Endothelial cell of umbilical vein (primary cell): ENCODE results near the gene BMX. TPM values are rescaled to one million over a fixed set of nuclear protein-coding genes. Genes with fewer than 3 reads are reported as not detected.

Experiments used
- BruUV-seq: library from RNA; stranded (reverse); fragments of 400-500 nt; replicated peaks from 2 replicates; lab custom pipeline; 2021; lab: Mats Ljungman, UMichigan
- CTCF ChIA-PET: fragments of 300-600, 350-600 bp; sonication (Branson Sonifier 250); formaldehyde crosslinking; loops from one replicate; lab custom pipeline; 2021; ENCODE audit warnings: antibody characterized with exemption, inconsistent platforms; lab: Charles Lee
- POLR2A ChIA-PET: fragments of 300-600, 350-600 bp; sonication (Branson Sonifier 250); formaldehyde crosslinking; loops from one replicate; lab custom pipeline; 2021; ENCODE audit warnings: antibody characterized with exemption, inconsistent platforms; lab: Charles Lee
- DNase-seq: peaks from one replicate; pipeline ENCODE4 v3.0.0-alpha.2; 2011; ENCODE audit warnings: low read depth, low spot score
- FAIRE-seq: peaks from 2 replicates; lab custom pipeline; 2011; peaks lifted over from hg19 to GRCh38; lab: Jason Lieb, UNC
- H2AFZ ChIP-seq: 2 replicates; pipeline ENCODE4 v1.6.0; 2012; ENCODE audit warnings: low read depth, low read length, control low read depth, inconsistent platforms
- H3K27ac ChIP-seq: 2 replicates; pipeline ENCODE4 v1.5.1; 2011; ENCODE audit warnings: low read depth, mild to moderate bottlenecking, control low read depth, low read length, moderate library complexity; ENCODE audit not compliant: insufficient read depth
- H3K27me3 ChIP-seq, 2 experiments: 2 replicates each; pipeline versions ENCODE4 v1.6.0 to v1.6.1; 2011; ENCODE audit warnings: low read length in 2 of 2, mixed read lengths in 1 of 2; ENCODE audit not compliant: control insufficient read depth in 2 of 2, insufficient read depth in 2 of 2
- H3K36me3 ChIP-seq, 2 experiments: 2 replicates in 1 of 2; 3 replicates in 1 of 2; pipeline ENCODE4 v1.5.1; 2011; ENCODE audit warnings: low read length in 2 of 2, mild to moderate bottlenecking in 1 of 2, moderate library complexity in 1 of 2; ENCODE audit not compliant: control insufficient read depth in 2 of 2, insufficient read depth in 2 of 2; ENCODE audit errors: extremely low read depth in 1 of 2
- H3K4me1 ChIP-seq: 3 replicates; pipeline ENCODE4 v1.5.1; 2011; ENCODE audit warnings: mild to moderate bottlenecking, low read length; ENCODE audit not compliant: control insufficient read depth, insufficient read depth; ENCODE audit errors: extremely low read depth
- H3K4me2 ChIP-seq: 2 replicates; pipeline ENCODE4 v1.6.1; 2011; ENCODE audit warnings: low read length, control low read depth, mixed read lengths; ENCODE audit not compliant: insufficient read depth
- H3K4me3 ChIP-seq, 3 experiments: fragments of 200-600 bp in 1 of 3; sonication (generic), shearing (Covaris generic) in 1 of 3; replicated peaks in 1 of 3; 2 replicates each; pipeline ENCODE4 v1.5.1; 2011 to 2016; ENCODE audit warnings: control low read depth in 3 of 3, low read length in 3 of 3, mild to moderate bottlenecking in 2 of 3, inconsistent platforms in 1 of 3, low read depth in 1 of 3, moderate library complexity in 1 of 3; ENCODE audit not compliant: insufficient read depth in 1 of 3
- H3K79me2 ChIP-seq: 2 replicates; pipeline ENCODE4 v1.6.0; 2012; ENCODE audit warnings: low read length, inconsistent platforms; ENCODE audit not compliant: control insufficient read depth, insufficient read depth
- H3K9ac ChIP-seq: replicated peaks from 2 replicates; pipeline ENCODE3; 2011; ENCODE audit warnings: low read length, control low read depth; ENCODE audit not compliant: insufficient read depth; ENCODE audit errors: extremely low read depth
- H3K9me1 ChIP-seq: replicated peaks from 3 replicates; pipeline ENCODE4 v1.6.0; 2011; ENCODE audit warnings: mild to moderate bottlenecking, low read length; ENCODE audit not compliant: control insufficient read depth, insufficient read depth; ENCODE audit errors: extremely low read depth
- H3K9me3 ChIP-seq: replicated peaks from 2 replicates; pipeline ENCODE4 v1.5.1; 2012; ENCODE audit warnings: low read length, inconsistent platforms; ENCODE audit not compliant: control insufficient read depth, insufficient read depth
- H4K20me1 ChIP-seq: replicated peaks from 2 replicates; pipeline ENCODE3; 2011; ENCODE audit warnings: mild to moderate bottlenecking, low read length; ENCODE audit not compliant: control insufficient read depth, insufficient read depth; ENCODE audit errors: extremely low read depth
- EZH2 ChIP-seq: IDR thresholded peaks from 2 replicates; pipeline ENCODE4 v1.6.1; 2012; ENCODE audit warnings: borderline replicate concordance, low read depth, mild to moderate bottlenecking, moderate library complexity, low read length, inconsistent platforms; ENCODE audit not compliant: severe bottlenecking
- FOS ChIP-seq: IDR thresholded peaks from 2 replicates; pipeline ENCODE4 v1.6.1; 2011; ENCODE audit warnings: mild to moderate bottlenecking, low read length, moderate library complexity, borderline replicate concordance; ENCODE audit not compliant: insufficient read depth
- GATA2 ChIP-seq: IDR thresholded peaks from 2 replicates; pipeline ENCODE4 v1.7.0; 2011; ENCODE audit warnings: low read depth, mild to moderate bottlenecking, moderate library complexity, mixed read lengths, low read length; ENCODE audit not compliant: insufficient read length, insufficient read depth
- JUN ChIP-seq: IDR thresholded peaks from 2 replicates; pipeline ENCODE4 v1.6.1; 2011; ENCODE audit warnings: borderline replicate concordance, low read depth; ENCODE audit not compliant: insufficient read length, insufficient read depth
- MYC ChIP-seq: IDR thresholded peaks from one replicate; pipeline ENCODE4 v1.6.1; 2011; ENCODE audit warnings: mild to moderate bottlenecking, low read depth, low read length
- POLR2A ChIP-seq: IDR thresholded peaks from 2 replicates; pipeline ENCODE4 v1.6.1; 2012; ENCODE audit warnings: low read depth, mild to moderate bottlenecking, control low read depth, low read length
- POLR2AphosphoS5 ChIP-seq: IDR thresholded peaks from 2 replicates; pipeline ENCODE4 v1.6.1; 2012; ENCODE audit warnings: low read depth, mild to moderate bottlenecking, control low read depth, low read length, moderate library complexity; ENCODE audit not compliant: insufficient read depth
- dilution Hi-C: fragments of 300-500 bp; cut with MboI; formaldehyde crosslinking; loops from one replicate; pipeline ENCODE4 v1.15.0; 2019; ENCODE audit warnings: low sequenced_read_pairs; ENCODE audit not compliant: extremely low pct_ligation_motif_present
- intact Hi-C: fragments of 100-400 bp; cut with micrococcal nuclease; formaldehyde crosslinking; loops from one replicate; pipeline ENCODE4 v1.10.0; 2022
- polyA plus RNA-seq, 4 experiments: library from polyadenylated mRNA; depleted of rRNA in 3 of 4; stranded (reverse) in 3 of 4; unstranded in 1 of 4; fragments of >200 nt; gene quantifications; 2 replicates each; pipeline versions ENCODE4 v1.2.1 to v1.2.3, GENCODE V29; 2011 to 2012; ENCODE audit warnings: missing spikeins in 1 of 4
- total RNA-seq: library from RNA; stranded (reverse); gene quantifications from 2 replicates; pipeline ENCODE4 v1.2.3, GENCODE V29; 2021
- TF ChIP-seq, protein P1 (sequence below), 2 donors: IDR thresholded peaks; 1 replicate in 1 of 2; 2 replicates in 1 of 2; pipeline ENCODE4 v1.5.1; 2011; ENCODE audit warnings: low read length in 2 of 2, mild to moderate bottlenecking in 2 of 2, moderate library complexity in 2 of 2, control low read depth in 1 of 2, inconsistent platforms in 1 of 2, low read depth in 1 of 2; ENCODE audit not compliant: insufficient read depth in 1 of 2; ENCODE audit errors: extremely low read depth in 1 of 2
- TF ChIP-seq, protein P2 (sequence below): IDR thresholded peaks from 2 replicates; pipeline ENCODE4 v1.6.1; 2011; ENCODE audit not compliant: insufficient read depth, insufficient read length

BMX gene
- total and polyA plus RNA-seq, 2 donors (not counting 3 experiments of a cell fraction or from before 2014, with no cell fraction given), result 49.8 to 105 TPM

GRCh38 chrX:15499976-15500375 is 631 bp upstream of the BMX start:
- TF ChIP-seq, protein P1, sequence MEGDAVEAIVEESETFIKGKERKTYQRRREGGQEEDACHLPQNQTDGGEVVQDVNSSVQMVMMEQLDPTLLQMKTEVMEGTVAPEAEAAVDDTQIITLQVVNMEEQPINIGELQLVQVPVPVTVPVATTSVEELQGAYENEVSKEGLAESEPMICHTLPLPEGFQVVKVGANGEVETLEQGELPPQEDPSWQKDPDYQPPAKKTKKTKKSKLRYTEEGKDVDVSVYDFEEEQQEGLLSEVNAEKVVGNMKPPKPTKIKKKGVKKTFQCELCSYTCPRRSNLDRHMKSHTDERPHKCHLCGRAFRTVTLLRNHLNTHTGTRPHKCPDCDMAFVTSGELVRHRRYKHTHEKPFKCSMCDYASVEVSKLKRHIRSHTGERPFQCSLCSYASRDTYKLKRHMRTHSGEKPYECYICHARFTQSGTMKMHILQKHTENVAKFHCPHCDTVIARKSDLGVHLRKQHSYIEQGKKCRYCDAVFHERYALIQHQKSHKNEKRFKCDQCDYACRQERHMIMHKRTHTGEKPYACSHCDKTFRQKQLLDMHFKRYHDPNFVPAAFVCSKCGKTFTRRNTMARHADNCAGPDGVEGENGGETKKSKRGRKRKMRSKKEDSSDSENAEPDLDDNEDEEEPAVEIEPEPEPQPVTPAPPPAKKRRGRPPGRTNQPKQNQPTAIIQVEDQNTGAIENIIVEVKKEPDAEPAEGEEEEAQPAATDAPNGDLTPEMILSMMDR (IDR thresholded peaks at IDR 0.05; ENCODE audit: extremely low read depth in 1 of 2, insufficient read depth in 1 of 2, low read depth in 1 of 2, low read length in 2 of 2), result no peak
- TF ChIP-seq, protein P2, sequence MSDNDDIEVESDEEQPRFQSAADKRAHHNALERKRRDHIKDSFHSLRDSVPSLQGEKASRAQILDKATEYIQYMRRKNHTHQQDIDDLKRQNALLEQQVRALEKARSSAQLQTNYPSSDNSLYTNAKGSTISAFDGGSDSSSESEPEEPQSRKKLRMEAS, result no peak
- Histone ChIP-seq H3K4me2 (peak overlapping the region; percentile 94), H3K9me3 (no peaks in the 10 kb centered on the region), H3K36me3 (no peaks in the 10 kb centered on the region), H3K4me1 (peaks cover 66% of the 10 kb centered on the region), H2AFZ (no peak overlapping the region), H3K79me2 (peaks cover 44% of the 10 kb centered on the region), H3K9ac (peak overlapping the region; percentile 95), H3K4me3 (peak overlapping the region in 1 of 3 experiments; percentile 88), H4K20me1 (no peaks in the 10 kb centered on the region), H3K27me3 (no peaks in the 10 kb centered on the region), H3K9me1 (no peaks in the 10 kb centered on the region), H3K27ac (peak overlapping the region; percentile 96)
- DNase-seq (peak; percentile 22), FAIRE-seq (no peak)
- ChIA-PET CTCF (interaction anchor here (1.6 to 2.0 kb wide), 2 partner anchors 16 to 65 kb away, joined by 7 to 8 read pairs; no protein-coding TSS in a partner anchor), POLR2A (interaction anchor here (1.0 to 2.7 kb wide), 5 partner anchors 7 to 65 kb away, joined by 3 to 21 read pairs (median 6); no protein-coding TSS in a partner anchor)
- BruUV-seq, result TSS peak; percentile 77
- intact Hi-C loops, result loop anchor here (1.0 to 5.0 kb wide), 3 partner anchors 24 to 147 kb away; no protein-coding TSS in a partner anchor
- dilution Hi-C loops, result no loop called here

DNA sequence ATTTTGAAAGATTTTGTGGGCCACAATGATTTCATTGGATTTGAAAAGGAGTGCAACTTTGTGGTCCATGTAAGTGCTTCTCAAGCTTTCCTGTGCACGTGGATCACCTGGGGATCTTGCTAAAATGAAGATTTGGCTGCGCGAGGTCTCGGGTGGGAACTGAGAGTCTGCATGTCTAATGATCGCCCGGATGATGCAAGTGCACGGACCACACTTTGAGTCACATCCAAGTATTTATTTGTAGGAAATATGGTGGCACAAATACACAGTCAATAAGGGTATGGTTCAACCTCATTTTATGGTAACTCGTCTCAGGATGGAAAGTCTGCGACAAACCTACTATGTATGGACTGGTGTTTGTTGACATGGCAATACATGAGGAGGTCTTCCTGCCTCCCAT is 899 bp downstream of the BMX start:
- peak; percentile 59 for DNase-seq
- CTCF ChIA-PET, result interaction anchor here (0.7 to 2.0 kb wide), 4 partner anchors 11 to 64 kb away, joined by 3 to 7 read pairs (median 4); no protein-coding TSS in a partner anchor

More for the DNA sequence above, 899 bp downstream of the BMX start:
- Histone ChIP-seq H3K27me3 (no peaks in the 10 kb centered on the region), H2AFZ (no peak overlapping the region), H3K27ac (peak overlapping the region; percentile 96), H3K9me1 (no peaks in the 10 kb centered on the region), H4K20me1 (no peaks in the 10 kb centered on the region), H3K4me1 (peaks cover 66% of the 10 kb centered on the region), H3K9me3 (no peaks in the 10 kb centered on the region), H3K79me2 (peaks cover 51% of the 10 kb centered on the region), H3K4me3 (peak overlapping the region; percentile 56 to 88 (median 67)), H3K36me3 (no peaks in the 10 kb centered on the region), H3K4me2 (peak overlapping the region; percentile 94), H3K9ac (peak overlapping the region; percentile 95)
- no peak for FAIRE-seq
- intact Hi-C loops, result no loop called here
- dilution Hi-C loops, result no loop called here
- no TSS peak for BruUV-seq
- TF ChIP-seq JUN (no peak), FOS (no peak), POLR2A (no peak), GATA2 (no peak), EZH2 (no peak), POLR2AphosphoS5 (no peak), MYC (no peak)
- TF ChIP-seq, protein P1 (IDR thresholded peaks at IDR 0.05; ENCODE audit: extremely low read depth in 1 of 2, insufficient read depth in 1 of 2, low read depth in 1 of 2, low read length in 2 of 2), result no peak
- TF ChIP-seq, protein P2, result no peak
- POLR2A ChIA-PET, result interaction anchor here (1.1 to 2.7 kb wide), 4 partner anchors 11 to 23 kb away, joined by 3 to 21 read pairs (median 14); no protein-coding TSS in a partner anchor
